Natural killer cell (primary cell): Measurements from ENCODE around the gene DHH. TPM values are rescaled to one million over a fixed set of nuclear protein-coding genes. Genes with fewer than 3 reads are reported as not detected.

ENCODE experiments used
- ATAC-seq, 3 donors: fragments of 150-1000 bp in 2 of 3; fragments of 200-7000 bp in 1 of 3; cut with Tn5 transposase; 1 replicate in 1 of 3; 2 replicates in 2 of 3; pipeline ENCODE4 v1.10.0; 2021; ENCODE audit warnings: mild to moderate bottlenecking in 2 of 3, moderate library complexity in 2 of 3
- DNase-seq, 2 donors: peaks; one replicate each; pipeline versions ENCODE4 v3.0.0 to v3.0.0-alpha.2; 2013 to 2021; ENCODE audit warnings: mixed read lengths in 1 of 2
- H3K27ac ChIP-seq: one replicate; pipeline ENCODE4 v1.5.1; 2013; ENCODE audit warnings: mild to moderate bottlenecking, low read length
- H3K27me3 ChIP-seq: one replicate; pipeline ENCODE4 v1.6.1; 2013; ENCODE audit warnings: low read length; ENCODE audit not compliant: control insufficient read depth, insufficient read depth
- H3K36me3 ChIP-seq: one replicate; pipeline ENCODE4 v1.6.1; 2013; ENCODE audit warnings: low read length; ENCODE audit not compliant: control insufficient read depth, insufficient read depth
- H3K4me1 ChIP-seq: one replicate; pipeline ENCODE4 v1.6.1; 2013; ENCODE audit warnings: low read length; ENCODE audit not compliant: control insufficient read depth, insufficient read depth
- H3K4me3 ChIP-seq: one replicate; pipeline ENCODE4 v1.5.1; 2013; ENCODE audit warnings: low read length
- H3K9me3 ChIP-seq: one replicate; pipeline ENCODE4 v1.6.1; 2013; ENCODE audit warnings: low read length; ENCODE audit not compliant: control insufficient read depth, insufficient read depth
- H3K27ac Mint-ChIP-seq, 2 donors: one replicate each; pipeline ENCODE4 v1.8.0; 2022; ENCODE audit warnings: mild to moderate bottlenecking in 2 of 2, mixed read lengths in 2 of 2, moderate library complexity in 1 of 2
- H3K27me3 Mint-ChIP-seq, 2 donors: one replicate each; pipeline ENCODE4 v1.8.0; 2022; ENCODE audit warnings: low read depth in 2 of 2, mixed read lengths in 2 of 2
- H3K36me3 Mint-ChIP-seq: one replicate; pipeline ENCODE4 v1.8.0; 2022; ENCODE audit warnings: mixed read lengths
- H3K4me1 Mint-ChIP-seq, 2 donors: one replicate each; pipeline ENCODE4 v1.8.0; 2022; ENCODE audit warnings: mixed read lengths in 2 of 2
- H3K4me3 Mint-ChIP-seq: one replicate; pipeline ENCODE4 v1.8.0; 2022; ENCODE audit warnings: mild to moderate bottlenecking, moderate library complexity, mixed read lengths
- H3K9me3 Mint-ChIP-seq, 2 donors: one replicate each; pipeline ENCODE4 v1.8.0; 2022; ENCODE audit warnings: mixed read lengths in 2 of 2
- WGBS: methylation state at CpG from one replicate; pipeline ENCODE4 v1.1.7; 2013; ENCODE audit warnings: missing lambda C conversion rate; ENCODE audit not compliant: insufficient coverage; 5-methylcytosine and 5-hydroxymethylcytosine counted together
- intact Hi-C: fragments of 100-400 bp; cut with micrococcal nuclease; formaldehyde crosslinking; loops from one replicate; pipeline ENCODE4 v1.14.2; 2022
- total RNA-seq, 4 donors: library from RNA; stranded (reverse); fragments of 120-200 nt in 1 of 4; gene quantifications; one replicate each; pipeline versions ENCODE4 v1.2.3 to v1.2.4, GENCODE V29; 2013 to 2022
- TF ChIP-seq, protein P1 (sequence below): fragments of 200-600 bp; IDR thresholded peaks from one replicate; pipeline ENCODE4 v1.8.0; 2022; ENCODE audit warnings: antibody characterized with exemption

The DHH gene
- total RNA-seq, 3 donors from 2014 or later (not counting 1 experiment from before 2014, with no cell fraction given): 0.39 to 0.80 (median 0.45) TPM

- Mint-ChIP-seq H3K27ac (peak overlapping the region in 1 of 2 donors; percentile 8), H3K9me3 (no peaks in the 10 kb centered on the region), H3K36me3 (peaks cover 8% of the 10 kb centered on the region), H3K27me3 (no peaks in the 10 kb centered on the region), H3K4me1 (peaks cover 32 to 58% of the 10 kb centered on the region in 2 donors), H3K4me3 (no peak overlapping the region)
- ATAC-seq (no peak), DNase-seq (no peak)
- 96% methylated on average over 9 of the region's 9 CpGs for WGBS
- Histone ChIP-seq H3K27me3 (no peaks in the 10 kb centered on the region), H3K27ac (no peak overlapping the region), H3K4me1 (peaks cover 25% of the 10 kb centered on the region), H3K9me3 (no peaks in the 10 kb centered on the region), H3K36me3 (peaks cover 47% of the 10 kb centered on the region), H3K4me3 (no peak overlapping the region)
- TF ChIP-seq, protein P1, sequence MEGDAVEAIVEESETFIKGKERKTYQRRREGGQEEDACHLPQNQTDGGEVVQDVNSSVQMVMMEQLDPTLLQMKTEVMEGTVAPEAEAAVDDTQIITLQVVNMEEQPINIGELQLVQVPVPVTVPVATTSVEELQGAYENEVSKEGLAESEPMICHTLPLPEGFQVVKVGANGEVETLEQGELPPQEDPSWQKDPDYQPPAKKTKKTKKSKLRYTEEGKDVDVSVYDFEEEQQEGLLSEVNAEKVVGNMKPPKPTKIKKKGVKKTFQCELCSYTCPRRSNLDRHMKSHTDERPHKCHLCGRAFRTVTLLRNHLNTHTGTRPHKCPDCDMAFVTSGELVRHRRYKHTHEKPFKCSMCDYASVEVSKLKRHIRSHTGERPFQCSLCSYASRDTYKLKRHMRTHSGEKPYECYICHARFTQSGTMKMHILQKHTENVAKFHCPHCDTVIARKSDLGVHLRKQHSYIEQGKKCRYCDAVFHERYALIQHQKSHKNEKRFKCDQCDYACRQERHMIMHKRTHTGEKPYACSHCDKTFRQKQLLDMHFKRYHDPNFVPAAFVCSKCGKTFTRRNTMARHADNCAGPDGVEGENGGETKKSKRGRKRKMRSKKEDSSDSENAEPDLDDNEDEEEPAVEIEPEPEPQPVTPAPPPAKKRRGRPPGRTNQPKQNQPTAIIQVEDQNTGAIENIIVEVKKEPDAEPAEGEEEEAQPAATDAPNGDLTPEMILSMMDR: no peak
- intact Hi-C loops: no loop called here
These were observed 11.0 kb upstream of the DHH start for GRCh38 chr12:49105504-49106084.

- peaks cover 8% of the 10 kb centered on the region for H3K36me3 Mint-ChIP-seq
- H3K4me3 ChIP-seq: no peak overlapping the region
- no peak for DNase-seq
- peaks cover 24% of the 10 kb centered on the region for H3K4me1 ChIP-seq
- H3K27me3 ChIP-seq: no peaks in the 10 kb centered on the region
- peaks cover 24 to 51% of the 10 kb centered on the region in 2 donors for H3K4me1 Mint-ChIP-seq
- H3K9me3 Mint-ChIP-seq: no peaks in the 10 kb centered on the region
- peak overlapping the region in 1 of 2 donors; percentile 79 for H3K27ac Mint-ChIP-seq
- TF ChIP-seq, protein P1: no peak
- no peak overlapping the region for H3K4me3 Mint-ChIP-seq
- no peak overlapping the region for H3K27ac ChIP-seq
- H3K9me3 ChIP-seq: no peaks in the 10 kb centered on the region
- intact Hi-C loops: no loop called here
- ATAC-seq: no peak
- no peaks in the 10 kb centered on the region for H3K27me3 Mint-ChIP-seq
- peaks cover 55% of the 10 kb centered on the region for H3K36me3 ChIP-seq
- 60% methylated on average over 3 of the region's 3 CpGs for WGBS
These were observed 10.2 kb upstream of the DHH start for GRCh38 chr12:49104822-49105221.

GRCh38 chr12:49100380-49100779 is 5.8 kb upstream of the DHH start:
- no peak overlapping the region for H3K4me3 Mint-ChIP-seq
- no peaks in the 10 kb centered on the region for H3K9me3 ChIP-seq
- intact Hi-C loops: no loop called here
- peaks cover 2 to 3% of the 10 kb centered on the region in 2 donors for H3K27me3 Mint-ChIP-seq
- over 99% methylated on average over 5 of the region's 6 CpGs for WGBS
- H3K4me3 ChIP-seq: no peak overlapping the region
- DNase-seq (no peak), ATAC-seq (no peak)
- peaks cover 62% of the 10 kb centered on the region for H3K36me3 ChIP-seq
- H3K36me3 Mint-ChIP-seq: peaks cover 12% of the 10 kb centered on the region
- no peak overlapping the region for H3K27ac Mint-ChIP-seq
- H3K27ac ChIP-seq: no peak overlapping the region
- peaks cover 12 to 20% of the 10 kb centered on the region in 2 donors for H3K4me1 Mint-ChIP-seq
- TF ChIP-seq, protein P1: no peak
- H3K9me3 Mint-ChIP-seq: no peaks in the 10 kb centered on the region
- H3K4me1 ChIP-seq: peaks cover 8% of the 10 kb centered on the region
- no peaks in the 10 kb centered on the region for H3K27me3 ChIP-seq

DNA sequence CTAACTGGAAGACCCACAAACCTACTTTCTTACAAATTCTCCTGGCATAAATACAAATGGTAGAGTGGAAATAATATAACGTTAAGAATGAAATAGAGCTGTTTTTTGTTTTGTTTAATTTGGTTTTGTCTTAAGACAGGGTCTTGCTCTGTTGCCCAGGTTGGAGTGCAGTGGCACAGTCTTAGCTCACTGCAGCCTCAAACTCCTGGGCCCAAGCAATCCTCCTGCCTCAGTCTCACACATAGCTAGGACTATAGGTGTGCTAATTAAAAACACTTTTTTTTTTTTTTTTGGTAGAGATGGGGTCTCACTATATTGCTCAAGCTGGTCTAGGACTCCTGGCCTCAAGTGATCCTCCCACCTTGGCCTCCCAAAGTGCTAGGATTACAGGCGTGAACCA is 4.1 kb upstream of the DHH start:
- H3K4me3 Mint-ChIP-seq: no peak overlapping the region
- peaks cover 51% of the 10 kb centered on the region for H3K36me3 ChIP-seq

More for the DNA sequence above, 4.1 kb upstream of the DHH start:
- peaks cover 4% of the 10 kb centered on the region for H3K27me3 ChIP-seq
- no peak for ATAC-seq
- Mint-ChIP-seq H3K4me1 (peaks cover 16 to 17% of the 10 kb centered on the region in 2 donors), H3K27me3 (peaks cover 10 to 14% of the 10 kb centered on the region in 2 donors), H3K36me3 (peaks cover 7% of the 10 kb centered on the region), H3K9me3 (no peaks in the 10 kb centered on the region), H3K27ac (no peak overlapping the region)
- H3K27ac ChIP-seq: no peak overlapping the region
- TF ChIP-seq, protein P1: no peak
- peaks cover 12% of the 10 kb centered on the region for H3K4me1 ChIP-seq
- H3K4me3 ChIP-seq: no peak overlapping the region
- intact Hi-C loops: loop anchor here (1.0 kb wide), 1 partner anchor 34 kb away; no protein-coding TSS in a partner anchor
- no peak for DNase-seq
- H3K9me3 ChIP-seq: no peaks in the 10 kb centered on the region
- WGBS: 97% methylated on average over 2 of the region's 2 CpGs
